HG03432 (cell line): ENCODE measurements around the gene USP25.

ENCODE experiments used
- ATAC-seq: cut with Tn5 transposase; IDR thresholded peaks from one replicate; pipeline ENCODE4 v1.9.1; 2021; ENCODE audit warnings: mild to moderate bottlenecking, moderate library complexity; ENCODE audit not compliant: unreplicated experiment

Gene USP25

DNA sequence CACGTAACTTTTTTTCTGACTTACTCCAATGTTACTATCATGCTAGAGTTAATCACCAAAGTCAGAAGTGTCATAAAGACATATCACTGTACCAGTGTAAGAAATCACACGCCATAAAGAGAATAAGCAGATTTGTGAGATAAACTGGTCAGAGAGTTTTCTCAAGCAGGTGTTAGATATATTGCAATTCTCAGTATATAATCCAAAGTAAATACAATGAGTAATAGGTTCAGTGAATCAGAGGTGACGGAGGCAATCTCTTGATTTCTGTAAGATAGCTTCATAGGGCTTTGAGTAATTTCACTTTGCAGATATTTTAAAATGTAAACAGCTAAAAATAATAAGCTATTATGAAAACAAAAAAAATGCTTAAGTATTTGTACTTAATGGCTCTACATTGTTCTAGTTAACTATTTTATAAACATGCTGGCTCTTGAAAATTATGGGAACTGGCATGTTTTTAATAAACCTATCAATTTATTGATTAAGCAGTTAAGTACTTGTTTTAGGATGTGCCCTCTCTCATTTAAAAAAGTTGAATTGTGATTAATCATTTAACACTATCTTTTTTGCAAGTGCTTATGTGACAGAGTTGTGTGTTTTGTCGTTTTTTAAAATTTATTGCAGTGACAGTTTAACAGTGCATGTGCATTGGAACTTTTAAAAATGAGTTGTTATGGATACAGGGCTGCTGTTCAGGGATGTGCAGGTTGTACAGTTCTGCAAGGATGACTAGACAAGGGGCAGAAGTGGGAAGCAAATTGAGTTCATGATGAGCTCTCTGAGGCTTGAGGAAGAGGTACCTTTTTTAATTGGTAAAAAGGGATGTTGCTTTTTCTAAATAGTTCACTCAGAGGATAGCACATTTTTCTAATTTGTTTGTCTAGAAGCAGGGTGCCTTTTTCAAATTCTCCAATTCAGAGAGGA lies 119.1 kb downstream of the USP25 start:
- no peak for ATAC-seq

- no peak for ATAC-seq
These were observed 120.1 kb downstream of the USP25 start for GRCh38 chr21:15849927-15850326.

- no peak for ATAC-seq
These were observed 120.9 kb downstream of the USP25 start for GRCh38 chr21:15850645-15851044.

DNA sequence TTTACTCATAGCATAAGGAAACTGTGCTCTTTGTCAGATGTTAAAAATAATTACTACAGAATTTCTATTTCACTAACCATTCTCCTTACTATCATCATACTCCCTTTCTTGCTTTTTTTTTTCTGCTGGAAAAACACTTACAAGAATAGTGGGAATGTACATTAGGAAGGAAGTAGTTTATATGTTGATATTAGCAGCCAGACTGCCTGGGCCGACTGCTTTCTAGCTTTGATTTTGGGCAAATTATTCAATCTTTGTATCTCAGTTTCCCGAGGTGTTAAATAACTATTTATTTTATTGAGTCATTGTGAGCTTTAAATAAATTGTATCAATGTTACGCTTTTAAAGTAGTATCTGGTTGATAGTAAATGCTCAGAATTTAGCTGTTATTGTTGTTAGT lies 122.4 kb downstream of the USP25 start:
- no peak for ATAC-seq

- no peak for ATAC-seq
These were observed 123.3 kb downstream of the USP25 start for GRCh38 chr21:15853126-15853525.

- no peak for ATAC-seq
These were observed 127.0 kb downstream of the USP25 start for GRCh38 chr21:15856813-15857212.

- ATAC-seq: no peak
These were observed 128.0 kb downstream of the USP25 start for GRCh38 chr21:15857740-15858139.

- no peak for ATAC-seq
These were observed 130.8 kb downstream of the USP25 start for GRCh38 chr21:15860541-15860940.

DNA sequence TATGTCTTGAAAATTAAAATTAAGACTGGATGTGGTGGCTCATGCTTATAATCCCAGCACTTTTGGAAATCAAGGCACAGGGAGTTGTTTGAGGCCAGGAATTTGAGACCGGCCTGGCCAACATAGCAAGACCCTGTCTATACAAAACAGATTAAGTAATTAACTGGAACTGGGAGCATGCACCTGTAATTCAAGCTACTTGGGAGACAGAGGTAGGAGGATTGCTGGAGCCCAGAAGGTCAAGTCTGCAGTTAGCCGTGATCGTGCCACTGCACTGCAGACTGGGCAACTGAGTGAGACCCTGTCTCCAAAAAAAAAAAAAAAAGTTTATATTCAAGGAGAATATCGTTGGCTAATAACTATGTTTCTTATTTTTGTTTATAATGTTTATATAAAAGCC lies 139.2 kb downstream of the USP25 start:
- ATAC-seq: no peak

GRCh38 chr21:15870819-15871218 lies 141.0 kb downstream of the USP25 start:
- ATAC-seq: peak; percentile 85

DNA sequence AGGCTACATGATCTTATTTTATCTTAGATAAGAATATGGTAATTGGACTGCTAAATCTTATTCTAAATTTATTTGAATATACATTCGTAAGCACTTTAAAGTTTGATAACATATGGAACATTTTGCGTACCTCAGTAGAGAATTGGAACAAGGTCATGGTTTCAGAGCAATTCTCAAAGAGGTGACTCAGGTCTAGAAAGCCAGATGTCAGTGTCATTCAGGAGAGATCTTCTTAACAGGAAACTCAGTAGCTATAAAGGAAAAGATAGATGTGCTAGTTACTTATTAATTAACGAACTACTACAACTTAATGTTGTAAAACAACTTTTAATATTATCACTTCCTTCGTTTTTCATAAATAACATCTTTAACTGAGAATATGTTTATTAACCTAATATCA lies 142.5 kb downstream of the USP25 start:
- ATAC-seq: no peak

DNA sequence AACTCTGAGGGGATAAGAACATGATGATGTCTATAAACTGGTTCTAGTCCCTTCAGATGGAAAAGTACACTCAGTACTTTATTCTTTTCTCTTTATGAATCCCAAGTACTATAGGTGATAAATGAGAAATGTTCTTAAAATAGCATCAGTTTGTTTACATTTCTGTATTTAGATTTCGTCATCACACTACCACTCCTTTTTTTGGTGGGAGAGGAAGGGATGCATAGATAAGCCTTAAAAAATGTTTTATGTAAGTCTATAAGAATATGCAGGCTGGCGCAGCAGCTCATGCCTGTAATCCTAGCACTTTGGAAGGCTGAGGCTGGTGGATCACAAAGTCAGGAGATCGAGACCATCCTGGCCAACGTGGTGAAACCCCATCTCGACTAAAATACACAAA lies 144.8 kb downstream of the USP25 start:
- ATAC-seq: no peak

GRCh38 chr21:15875286-15875685 lies 145.5 kb downstream of the USP25 start:
- ATAC-seq: no peak

- no peak for ATAC-seq
These were observed 164.1 kb downstream of the USP25 start for GRCh38 chr21:15893902-15894301.

GRCh38 chr21:15894596-15894995 lies 164.8 kb downstream of the USP25 start:
- no peak for ATAC-seq

GRCh38 chr21:15895142-15896106 lies 165.6 kb downstream of the USP25 start:
- ATAC-seq: no peak

- no peak for ATAC-seq
These were observed 166.7 kb downstream of the USP25 start for GRCh38 chr21:15896501-15896900.

GRCh38 chr21:15904389-15904788 lies 174.6 kb downstream of the USP25 start:
- ATAC-seq: no peak

DNA sequence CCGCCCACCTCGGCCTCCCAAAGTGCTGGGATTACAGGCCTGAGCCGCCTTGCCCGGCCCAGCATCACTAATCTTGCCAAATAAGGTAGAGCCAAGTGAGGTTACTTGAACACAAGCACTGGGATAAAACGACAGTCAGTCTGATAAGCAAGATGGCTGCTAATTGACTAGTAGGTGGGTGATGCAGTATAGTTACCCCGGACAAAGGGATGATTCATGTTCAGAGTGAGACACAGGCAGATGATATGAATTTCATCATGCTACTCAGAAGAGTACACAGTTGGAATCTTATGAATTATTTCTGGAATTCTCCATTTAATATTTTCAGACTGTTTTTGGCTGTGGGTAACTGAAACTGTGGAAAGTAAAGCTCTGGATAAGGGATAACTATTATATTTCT lies 178.4 kb downstream of the USP25 start:
- ATAC-seq: no peak

- no peak for ATAC-seq
These were observed 198.4 kb downstream of the USP25 start for GRCh38 chr21:15928196-15928595.

DNA sequence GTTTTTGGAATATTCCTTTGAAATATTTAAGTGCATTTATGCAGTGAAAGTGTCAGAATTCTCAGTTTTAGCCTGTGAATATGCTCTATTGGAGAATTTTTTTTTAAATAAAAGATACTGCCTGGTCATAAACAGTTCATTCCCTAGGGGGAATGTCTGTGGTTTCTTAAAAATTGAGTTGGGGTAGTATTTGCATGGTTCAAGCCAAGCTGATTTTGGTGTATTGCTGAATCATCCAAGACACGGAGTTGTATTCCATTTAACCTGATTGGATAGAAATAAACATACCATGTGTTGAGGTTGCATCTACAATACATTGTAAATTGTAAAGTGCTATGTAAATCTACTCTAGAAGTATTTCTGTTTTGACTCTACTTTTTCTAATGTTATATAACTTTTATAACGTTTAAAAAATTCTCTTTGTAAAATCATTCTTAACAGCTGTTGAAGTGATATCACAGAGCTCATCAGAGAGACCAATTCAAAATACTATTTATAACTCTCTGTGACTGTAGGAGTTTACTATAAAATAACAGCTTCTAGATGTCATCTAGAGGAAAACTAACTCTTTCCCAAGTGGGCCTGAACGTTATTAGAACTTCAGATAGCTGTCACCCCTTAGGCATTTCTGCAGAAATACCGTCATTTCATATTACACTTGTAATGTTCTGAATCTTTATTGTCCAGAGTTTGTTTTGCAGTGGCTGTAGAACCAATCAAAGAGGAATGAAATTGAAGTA lies 199.1 kb downstream of the USP25 start:
- no peak for ATAC-seq
